GM21576 (cell line): ENCODE data around the gene COL4A1.

ENCODE experiments used
- ATAC-seq: cut with Tn5 transposase; IDR thresholded peaks from one replicate; pipeline ENCODE4 v1.9.1; 2021; ENCODE audit warnings: mild to moderate bottlenecking, moderate library complexity; ENCODE audit not compliant: unreplicated experiment

Gene COL4A1

GRCh38 chr13:110341445-110342244, 34.7 kb upstream of the COL4A1 start:
- ATAC-seq, result peak; percentile 76

GRCh38 chr13:110340812-110341444, 34.0 kb upstream of the COL4A1 start:
- no peak for ATAC-seq

- ATAC-seq, result no peak
These were observed 33.1 kb upstream of the COL4A1 start for GRCh38 chr13:110339975-110340550.

- ATAC-seq, result no peak
These were observed 32.3 kb upstream of the COL4A1 start for GRCh38 chr13:110339263-110339662.

GRCh38 chr13:110338441-110339101, 31.6 kb upstream of the COL4A1 start:
- no peak for ATAC-seq

GRCh38 chr13:110337247-110337646, 30.3 kb upstream of the COL4A1 start:
- no peak for ATAC-seq

GRCh38 chr13:110336681-110337080, 29.7 kb upstream of the COL4A1 start:
- no peak for ATAC-seq

GRCh38 chr13:110336108-110336507, 29.2 kb upstream of the COL4A1 start:
- no peak for ATAC-seq

GRCh38 chr13:110334841-110335490, 28.0 kb upstream of the COL4A1 start:
- no peak for ATAC-seq

- ATAC-seq, result no peak
These were observed 27.3 kb upstream of the COL4A1 start for GRCh38 chr13:110334256-110334655.

GRCh38 chr13:110333837-110334236, 26.9 kb upstream of the COL4A1 start:
- ATAC-seq, result no peak

- ATAC-seq, result no peak
These were observed 25.8 kb upstream of the COL4A1 start for GRCh38 chr13:110332750-110333149.

- no peak for ATAC-seq
These were observed 24.4 kb upstream of the COL4A1 start for GRCh38 chr13:110331362-110331761.

GRCh38 chr13:110330491-110331011, 23.6 kb upstream of the COL4A1 start:
- no peak for ATAC-seq

GRCh38 chr13:110329798-110330461, 23.0 kb upstream of the COL4A1 start:
- ATAC-seq, result no peak

- no peak for ATAC-seq
These were observed 22.3 kb upstream of the COL4A1 start for GRCh38 chr13:110329258-110329657.

GRCh38 chr13:110328573-110328972, 21.6 kb upstream of the COL4A1 start:
- no peak for ATAC-seq

GRCh38 chr13:110327051-110327721, 20.2 kb upstream of the COL4A1 start:
- ATAC-seq, result no peak

- ATAC-seq, result no peak
These were observed 19.4 kb upstream of the COL4A1 start for GRCh38 chr13:110326263-110326904.
